Suprapubic skin (tissue), 4 donors: ENCODE measurements around the gene GTF3C5. TPM values are rescaled to one million over a fixed set of nuclear protein-coding genes. Genes with fewer than 3 reads are reported as not detected.
"Not testable (repeated sequence)": the region's sequence is repeated elsewhere in the genome, so short reads cannot be mapped to it uniquely, and the experiment has no call there.

ENCODE experiments used
- DNase-seq, 2 donors: peaks; one replicate each; pipeline ENCODE4 v3.0.0-alpha.2; 2019; ENCODE audit warnings: low spot score in 2 of 2
- H3K27ac ChIP-seq: fragments of 200-600 bp; sonication (generic); one replicate; pipeline ENCODE4 v1.5.1; 2019
- H3K27me3 ChIP-seq: fragments of 200-600 bp; sonication (generic); one replicate; pipeline ENCODE4 v1.5.1; 2019
- H3K36me3 ChIP-seq: fragments of 200-600 bp; sonication (generic); one replicate; pipeline ENCODE4 v1.5.1; 2019
- H3K4me1 ChIP-seq: fragments of 200-600 bp; sonication (generic); one replicate; pipeline ENCODE4 v1.5.1; 2019
- H3K4me3 ChIP-seq: fragments of 200-600 bp; sonication (generic); one replicate; pipeline ENCODE4 v1.5.1; 2019; ENCODE audit warnings: mild to moderate bottlenecking
- H3K9me3 ChIP-seq: fragments of 200-600 bp; sonication (generic); one replicate; pipeline ENCODE4 v1.5.1; 2019
- EP300 ChIP-seq: sonication (generic); formaldehyde crosslinking; IDR thresholded peaks from one replicate; pipeline ENCODE4 v1.6.1; 2017; ENCODE audit warnings: antibody characterized with exemption
- POLR2A ChIP-seq, 2 donors: fragments of 450-650 bp; IDR thresholded peaks; one replicate each; pipeline ENCODE4 v1.6.1; 2017; ENCODE audit warnings: antibody characterized with exemption in 2 of 2, mild to moderate bottlenecking in 2 of 2, moderate library complexity in 2 of 2
- POLR2AphosphoS5 ChIP-seq, 3 donors: sonication (generic); formaldehyde crosslinking; IDR thresholded peaks; one replicate each; pipeline ENCODE4 v1.6.1; 2017; ENCODE audit warnings: antibody characterized with exemption in 3 of 3
- WGBS: methylation state at CpG from one replicate; pipeline ENCODE4 v1.1.5; 2018; 5-methylcytosine and 5-hydroxymethylcytosine counted together
- total RNA-seq, 4 donors: library from RNA; depleted of rRNA; stranded (reverse); fragments of >200 nt; gene quantifications; one replicate each; pipeline ENCODE4 v1.1.0, GENCODE V29; 2016
- TF ChIP-seq, protein P1 (sequence below), 2 donors: fragments of 200-600 bp in 1 of 2; fragments of 450-650 bp in 1 of 2; sonication (generic) in 1 of 2; IDR thresholded peaks; one replicate each; pipeline ENCODE4 v1.5.1; 2016 to 2019; ENCODE audit warnings: antibody characterized with exemption in 2 of 2, mild to moderate bottlenecking in 1 of 2, moderate library complexity in 1 of 2

The GTF3C5 gene
- total RNA-seq, 4 donors from 2014 or later = 55.8 to 103 (median 63.1) TPM

GRCh38 chr9:133065070-133065388 is 34.2 kb downstream of the GTF3C5 start:
- Histone ChIP-seq H3K4me3 (no peak overlapping the region), H3K36me3 (no peaks in the 10 kb centered on the region), H3K9me3 (no peaks in the 10 kb centered on the region), H3K27ac (no peak overlapping the region), H3K27me3 (no peaks in the 10 kb centered on the region), H3K4me1 (peaks cover 12% of the 10 kb centered on the region)
- no peak for TF ChIP-seq POLR2AphosphoS5 (IDR thresholded peaks at IDR 0.05)
- TF ChIP-seq EP300 = no peak
- TF ChIP-seq POLR2A (IDR thresholded peaks at IDR 0.05) = no peak
- TF ChIP-seq, protein P1, sequence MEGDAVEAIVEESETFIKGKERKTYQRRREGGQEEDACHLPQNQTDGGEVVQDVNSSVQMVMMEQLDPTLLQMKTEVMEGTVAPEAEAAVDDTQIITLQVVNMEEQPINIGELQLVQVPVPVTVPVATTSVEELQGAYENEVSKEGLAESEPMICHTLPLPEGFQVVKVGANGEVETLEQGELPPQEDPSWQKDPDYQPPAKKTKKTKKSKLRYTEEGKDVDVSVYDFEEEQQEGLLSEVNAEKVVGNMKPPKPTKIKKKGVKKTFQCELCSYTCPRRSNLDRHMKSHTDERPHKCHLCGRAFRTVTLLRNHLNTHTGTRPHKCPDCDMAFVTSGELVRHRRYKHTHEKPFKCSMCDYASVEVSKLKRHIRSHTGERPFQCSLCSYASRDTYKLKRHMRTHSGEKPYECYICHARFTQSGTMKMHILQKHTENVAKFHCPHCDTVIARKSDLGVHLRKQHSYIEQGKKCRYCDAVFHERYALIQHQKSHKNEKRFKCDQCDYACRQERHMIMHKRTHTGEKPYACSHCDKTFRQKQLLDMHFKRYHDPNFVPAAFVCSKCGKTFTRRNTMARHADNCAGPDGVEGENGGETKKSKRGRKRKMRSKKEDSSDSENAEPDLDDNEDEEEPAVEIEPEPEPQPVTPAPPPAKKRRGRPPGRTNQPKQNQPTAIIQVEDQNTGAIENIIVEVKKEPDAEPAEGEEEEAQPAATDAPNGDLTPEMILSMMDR (IDR thresholded peaks at IDR 0.05) = no peak
- DNase-seq = no peak
- 96% methylated on average over 17 of the region's 17 CpGs for whole genome bisulfite sequencing

DNA sequence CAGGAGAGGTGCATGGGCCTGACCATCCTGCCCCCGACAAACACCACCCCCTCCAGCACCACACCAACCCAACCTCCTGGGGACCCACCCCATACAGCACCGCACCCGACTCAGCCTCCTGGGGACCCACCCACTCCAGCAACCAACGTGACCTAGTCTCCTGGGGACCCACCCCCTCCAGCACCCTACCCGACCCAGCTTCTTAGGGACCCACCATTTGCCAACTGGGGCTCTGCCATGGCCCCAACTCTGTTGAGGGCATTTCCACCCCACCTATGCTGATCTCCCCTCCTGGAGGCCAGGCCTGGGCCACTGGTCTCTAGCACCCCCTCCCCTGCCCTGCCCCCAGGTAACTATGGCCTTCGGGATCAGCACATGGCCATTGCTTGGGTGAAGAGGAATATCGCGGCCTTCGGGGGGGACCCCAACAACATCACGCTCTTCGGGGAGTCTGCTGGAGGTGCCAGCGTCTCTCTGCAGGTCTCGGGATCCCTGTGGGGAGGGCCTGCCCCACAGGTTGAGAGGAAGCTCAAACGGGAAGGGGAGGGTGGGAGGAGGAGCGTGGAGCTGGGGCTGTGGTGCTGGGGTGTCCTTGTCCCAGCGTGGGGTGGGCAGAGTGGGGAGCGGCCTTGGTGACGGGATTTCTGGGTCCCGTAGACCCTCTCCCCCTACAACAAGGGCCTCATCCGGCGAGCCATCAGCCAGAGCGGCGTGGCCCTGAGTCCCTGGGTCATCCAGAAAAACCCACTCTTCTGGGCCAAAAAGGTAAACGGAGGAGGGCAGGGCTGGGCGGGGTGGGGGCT is 35.6 kb downstream of the GTF3C5 start:
- peaks cover 1% of the 10 kb centered on the region for H3K4me1 ChIP-seq
- no peak overlapping the region for H3K27ac ChIP-seq
- no peaks in the 10 kb centered on the region for H3K27me3 ChIP-seq
- no peak for DNase-seq
- H3K36me3 ChIP-seq = no peaks in the 10 kb centered on the region
- no peaks in the 10 kb centered on the region for H3K9me3 ChIP-seq
- H3K4me3 ChIP-seq = no peak overlapping the region
- TF ChIP-seq POLR2A (IDR thresholded peaks at IDR 0.05) (no peak), EP300 (no peak), POLR2AphosphoS5 (IDR thresholded peaks at IDR 0.05) (no peak)
- TF ChIP-seq, protein P1 (IDR thresholded peaks at IDR 0.05) = no peak
- 89% methylated on average over 24 of the region's 25 CpGs for WGBS

GRCh38 chr9:133067006-133067405 is 36.2 kb downstream of the GTF3C5 start:
- DNase-seq = no peak
- H3K27ac ChIP-seq = no peak overlapping the region
- H3K9me3 ChIP-seq = no peaks in the 10 kb centered on the region
- no peak overlapping the region for H3K4me3 ChIP-seq
- no peaks in the 10 kb centered on the region for H3K4me1 ChIP-seq
- no peaks in the 10 kb centered on the region for H3K27me3 ChIP-seq
- H3K36me3 ChIP-seq = no peaks in the 10 kb centered on the region
- TF ChIP-seq, protein P1 (IDR thresholded peaks at IDR 0.05) = no peak
- TF ChIP-seq EP300 = no peak
- no peak for TF ChIP-seq POLR2A (IDR thresholded peaks at IDR 0.05)
- TF ChIP-seq POLR2AphosphoS5 (IDR thresholded peaks at IDR 0.05) = no peak
- WGBS = 95% methylated on average over 7 of the region's 11 CpGs

GRCh38 chr9:133067813-133068212 is 37.0 kb downstream of the GTF3C5 start:
- DNase-seq = no peak
- no peaks in the 10 kb centered on the region for H3K36me3 ChIP-seq
- H3K27ac ChIP-seq = no peak overlapping the region
- H3K27me3 ChIP-seq = no peaks in the 10 kb centered on the region
- H3K4me3 ChIP-seq = no peak overlapping the region
- no peaks in the 10 kb centered on the region for H3K9me3 ChIP-seq
- TF ChIP-seq POLR2AphosphoS5 (IDR thresholded peaks at IDR 0.05) (no peak), EP300 (no peak)
- TF ChIP-seq, protein P1 (IDR thresholded peaks at IDR 0.05) = no peak
- H3K4me1 ChIP-seq = no peaks in the 10 kb centered on the region
- 57% methylated on average over 11 of the region's 11 CpGs for WGBS

DNA sequence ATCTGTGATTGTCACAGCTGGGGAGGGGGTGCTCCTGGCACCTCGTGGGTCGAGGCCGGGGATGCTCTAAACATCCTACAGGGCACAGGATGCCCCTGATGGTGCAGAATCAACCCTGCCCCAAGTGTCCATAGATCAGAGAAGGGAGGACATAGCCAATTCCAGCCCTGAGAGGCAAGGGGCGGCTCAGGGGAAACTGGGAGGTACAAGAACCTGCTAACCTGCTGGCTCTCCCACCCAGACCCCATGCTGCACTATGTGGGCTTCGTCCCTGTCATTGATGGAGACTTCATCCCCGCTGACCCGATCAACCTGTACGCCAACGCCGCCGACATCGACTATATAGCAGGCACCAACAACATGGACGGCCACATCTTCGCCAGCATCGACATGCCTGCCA is 37.6 kb downstream of the GTF3C5 start:
- no CpG with 5 or more reads among the region's 15 CpGs for WGBS
- H3K27ac ChIP-seq, H3K36me3 ChIP-seq, H3K4me3 ChIP-seq, DNase-seq, H3K9me3 ChIP-seq, H3K4me1 ChIP-seq, H3K27me3 ChIP-seq: not testable (repeated sequence)

DNA sequence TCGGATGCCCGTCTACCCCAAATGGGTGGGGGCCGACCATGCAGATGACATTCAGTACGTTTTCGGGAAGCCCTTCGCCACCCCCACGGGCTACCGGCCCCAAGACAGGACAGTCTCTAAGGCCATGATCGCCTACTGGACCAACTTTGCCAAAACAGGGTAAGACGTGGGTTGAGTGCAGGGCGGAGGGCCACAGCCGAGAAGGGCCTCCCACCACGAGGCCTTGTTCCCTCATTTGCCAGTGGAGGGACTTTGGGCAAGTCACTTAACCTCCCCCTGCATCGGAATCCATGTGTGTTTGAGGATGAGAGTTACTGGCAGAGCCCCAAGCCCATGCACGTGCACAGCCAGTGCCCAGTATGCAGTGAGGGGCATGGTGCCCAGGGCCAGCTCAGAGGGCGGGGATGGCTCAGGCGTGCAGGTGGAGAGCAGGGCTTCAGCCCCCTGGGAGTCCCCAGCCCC is 39.7 kb downstream of the GTF3C5 start:
- not testable (repeated sequence) for H3K36me3 ChIP-seq, H3K27me3 ChIP-seq, H3K27ac ChIP-seq, H3K4me1 ChIP-seq, H3K4me3 ChIP-seq, H3K9me3 ChIP-seq
- 87% methylated on average over 17 of the region's 17 CpGs for WGBS
- peak in 1 of 2 donors; percentile 36 for DNase-seq

- not testable (repeated sequence) for H3K9me3 ChIP-seq, H3K36me3 ChIP-seq, DNase-seq, H3K27ac ChIP-seq, H3K4me3 ChIP-seq, H3K27me3 ChIP-seq, H3K4me1 ChIP-seq
- 100% methylated on average over 2 of the region's 31 CpGs for WGBS
These were observed 40.2 kb downstream of the GTF3C5 start for GRCh38 chr9:133070985-133071384.
